A673 (cell line): ENCODE measurements around the gene MRPL58. TPM values are rescaled to one million over a fixed set of nuclear protein-coding genes. Genes with fewer than 3 reads are reported as not detected.

Source experiments
- BruUV-seq: library from RNA; stranded (reverse); fragments of 400-500 nt; replicated peaks from 2 replicates; lab custom pipeline; 2021; lab: Mats Ljungman, UMichigan
- CTCF ChIA-PET: fragments of 300-600 bp; sonication (Branson Sonifier 250); formaldehyde crosslinking; loops from one replicate; lab custom pipeline; 2022; ENCODE audit warnings: antibody characterized with exemption; lab: Charles Lee
- POLR2A ChIA-PET: fragments of 300-600 bp; sonication (Branson Sonifier 250); formaldehyde crosslinking; loops from one replicate; lab custom pipeline; 2022; ENCODE audit warnings: antibody characterized with exemption; ENCODE audit not compliant: low non-redundant PET; lab: Charles Lee
- DNase-seq: peaks from one replicate; pipeline ENCODE4 v3.0.0-alpha.2; 2015; ENCODE audit warnings: low spot score
- H3K27ac ChIP-seq: fragments of 200-600 bp; sonication (generic); 2 replicates; pipeline ENCODE4 v1.5.1; 2016; ENCODE audit warnings: mixed run types, low read depth, mild to moderate bottlenecking, mixed read lengths, antibody characterized with exemption, low read length; ENCODE audit not compliant: poor library complexity, severe bottlenecking
- H3K27me3 ChIP-seq: fragments of 200-600 bp; sonication (generic); replicated peaks from 2 replicates; pipeline ENCODE4 v1.6.1; 2017; ENCODE audit warnings: mixed run types, low read depth, mild to moderate bottlenecking, mixed read lengths, antibody characterized with exemption, low read length; ENCODE audit not compliant: insufficient read depth, poor library complexity
- H3K36me3 ChIP-seq: fragments of 200-600 bp; sonication (generic); 2 replicates; pipeline ENCODE4 v1.6.1; 2016; ENCODE audit warnings: mixed run types, mild to moderate bottlenecking, mixed read lengths, antibody characterized with exemption, low read length; ENCODE audit not compliant: insufficient read depth, poor library complexity, severe bottlenecking
- H3K4me1 ChIP-seq: fragments of 200-600 bp; sonication (generic); 2 replicates; pipeline ENCODE4 v1.6.1; 2017; ENCODE audit warnings: mixed run types, mild to moderate bottlenecking, mixed read lengths, antibody characterized with exemption, low read length; ENCODE audit not compliant: insufficient read depth, poor library complexity, severe bottlenecking
- H3K4me3 ChIP-seq: fragments of 200-600 bp; sonication (generic); 2 replicates; pipeline ENCODE4 v1.5.1; 2016; ENCODE audit warnings: low read depth, mixed run types, mild to moderate bottlenecking, mixed read lengths, low read length; ENCODE audit not compliant: poor library complexity, severe bottlenecking
- H3K9me3 ChIP-seq: fragments of 200-600 bp; sonication (generic); 2 replicates; pipeline ENCODE4 v1.6.1; 2016; ENCODE audit warnings: mixed run types, low read depth, mild to moderate bottlenecking, mixed read lengths, antibody characterized with exemption, low read length; ENCODE audit not compliant: poor library complexity, severe bottlenecking
- CTCF ChIP-seq: fragments of 300-800, 200-600 bp; sonication (generic); conservative IDR thresholded peaks from 2 replicates; pipeline ENCODE4 v1.5.1; 2017; ENCODE audit warnings: low read depth, mild to moderate bottlenecking, antibody characterized with exemption, low read length, moderate library complexity, mixed read lengths
- EZH2 ChIP-seq: fragments of 200-600 bp; sonication (generic); IDR thresholded peaks from 2 replicates; pipeline ENCODE4 v1.6.1; 2017; ENCODE audit warnings: borderline replicate concordance, low read depth, mild to moderate bottlenecking, mixed read lengths, antibody characterized with exemption, low read length; ENCODE audit not compliant: poor library complexity, severe bottlenecking
- intact Hi-C: fragments of 100-400 bp; cut with micrococcal nuclease; formaldehyde crosslinking; loops from one replicate; pipeline ENCODE4 v1.10.0; 2022; ENCODE audit not compliant: unreplicated experiment
- total RNA-seq: library from RNA; stranded (reverse); gene quantifications from 2 replicates; pipeline ENCODE4 v1.2.3, GENCODE V29; 2021

MRPL58 gene
- total RNA-seq, 1 experiment from 2014 or later: 61.4 TPM

GRCh38 chr17:75061618-75062017 is 49.1 kb downstream of the MRPL58 start:
- BruUV-seq: no TSS peak
- no peak for TF ChIP-seq CTCF
- TF ChIP-seq EZH2: no peak
- ChIA-PET CTCF (no interaction called here), POLR2A (no interaction called here)
- no peak overlapping the region for H3K27ac ChIP-seq
- intact Hi-C loops: no loop called here
- H3K4me3 ChIP-seq: no peak overlapping the region
- H3K4me1 ChIP-seq: no peaks in the 10 kb centered on the region
- H3K27me3 ChIP-seq: no peaks in the 10 kb centered on the region
- no peak for DNase-seq
- H3K9me3 ChIP-seq: no peaks in the 10 kb centered on the region
- peaks cover 35% of the 10 kb centered on the region for H3K36me3 ChIP-seq

- ChIA-PET POLR2A (no interaction called here), CTCF (interaction anchor here (0.5 to 0.6 kb wide), 2 partner anchors 127 to 140 kb away, joined by 5 to 9 read pairs; no protein-coding TSS in a partner anchor)
- Histone ChIP-seq H3K27me3 (no peaks in the 10 kb centered on the region), H3K27ac (no peak overlapping the region), H3K4me3 (no peak overlapping the region), H3K9me3 (no peaks in the 10 kb centered on the region), H3K4me1 (no peaks in the 10 kb centered on the region), H3K36me3 (peaks cover 35% of the 10 kb centered on the region)
- no peak for TF ChIP-seq EZH2
- no peak for TF ChIP-seq CTCF
- intact Hi-C loops: no loop called here
- BruUV-seq: no TSS peak
- no peak for DNase-seq
Observed at GRCh38 chr17:75063201-75063600, 50.7 kb downstream of the MRPL58 start.

GRCh38 chr17:75063626-75064025 is 51.2 kb downstream of the MRPL58 start:
- Histone ChIP-seq H3K9me3 (no peaks in the 10 kb centered on the region), H3K4me1 (no peaks in the 10 kb centered on the region), H3K36me3 (peaks cover 35% of the 10 kb centered on the region), H3K4me3 (no peak overlapping the region), H3K27me3 (no peaks in the 10 kb centered on the region), H3K27ac (no peak overlapping the region)
- TF ChIP-seq EZH2: no peak
- TF ChIP-seq CTCF: no peak
- CTCF ChIA-PET: no interaction called here
- POLR2A ChIA-PET: no interaction called here
- intact Hi-C loops: no loop called here
- DNase-seq: no peak
- no TSS peak for BruUV-seq
